ENCODE data around the gene CSRNP3.

GRCh38 chr2:165571477-165571876, 102.0 kb downstream of the CSRNP3 start:
- no peak for TF ChIP-seq CTCF (IDR thresholded peaks at IDR 0.05)
- TF ChIP-seq EP300 (IDR thresholded peaks at IDR 0.05): no peak

Measured in ovary (tissue), 3 donors.